MCF 10A (cell line): Measurements from ENCODE around the gene PPP1R1B. TPM values are rescaled to one million over a fixed set of nuclear protein-coding genes. Genes with fewer than 3 reads are reported as not detected.

Experiments
- BruUV-seq: library from RNA; stranded (reverse); fragments of 400-500 nt; replicated peaks from 2 replicates; lab custom pipeline; 2021; lab: Mats Ljungman, UMichigan
- CTCF ChIA-PET: fragments of 300-600 bp; sonication (Branson Sonifier 250); formaldehyde crosslinking; extraction: SDS; loops from one replicate; lab custom pipeline; 2021; ENCODE audit warnings: antibody characterized with exemption, inconsistent platforms; lab: Yijun Ruan, JAX
- POLR2A ChIA-PET: fragments of 300-600, 350-650 bp; sonication (Branson Sonifier 250); formaldehyde crosslinking; extraction: SDS; loops from one replicate; lab custom pipeline; 2020; ENCODE audit warnings: antibody characterized with exemption, inconsistent platforms; lab: Yijun Ruan, JAX
- DNase-seq: peaks from one replicate; pipeline ENCODE4 v3.0.0-alpha.2; 2018; ENCODE audit not compliant: unreplicated experiment
- H3K27ac Mint-ChIP-seq: one replicate; pipeline ENCODE4 v1.8.0; 2022; ENCODE audit warnings: mild to moderate bottlenecking, low read depth, mixed read lengths; ENCODE audit not compliant: unreplicated experiment
- H3K27me3 Mint-ChIP-seq: one replicate; pipeline ENCODE4 v1.8.0; 2022; ENCODE audit warnings: mixed read lengths; ENCODE audit not compliant: insufficient read depth, unreplicated experiment
- H3K36me3 Mint-ChIP-seq: one replicate; pipeline ENCODE4 v1.8.0; 2022; ENCODE audit warnings: mild to moderate bottlenecking, moderate library complexity, mixed read lengths; ENCODE audit not compliant: insufficient read depth, unreplicated experiment
- H3K4me1 Mint-ChIP-seq: one replicate; pipeline ENCODE4 v1.8.0; 2022; ENCODE audit warnings: mixed read lengths; ENCODE audit not compliant: insufficient read depth, unreplicated experiment
- H3K4me3 Mint-ChIP-seq: one replicate; pipeline ENCODE4 v1.8.0; 2022; ENCODE audit warnings: mild to moderate bottlenecking, moderate library complexity, mixed read lengths; ENCODE audit not compliant: unreplicated experiment
- H3K9me3 Mint-ChIP-seq: one replicate; pipeline ENCODE4 v1.8.0; 2022; ENCODE audit warnings: mixed read lengths; ENCODE audit not compliant: unreplicated experiment
- intact Hi-C: fragments of 100-400 bp; cut with micrococcal nuclease; formaldehyde crosslinking; loops from 2 replicates; pipeline ENCODE4 v1.14.1; 2022
- total RNA-seq: library from RNA; stranded (reverse); gene quantifications from 2 replicates; pipeline ENCODE4 v1.2.3, GENCODE V29; 2022
- TF ChIP-seq, protein P1 (sequence below): fragments of 200-600 bp; IDR thresholded peaks from one replicate; pipeline ENCODE4 v1.8.0; 2022; ENCODE audit warnings: antibody characterized with exemption, mild to moderate bottlenecking; ENCODE audit not compliant: unreplicated experiment

PPP1R1B gene
- total RNA-seq, 1 experiment from 2014 or later, result not detected

DNA sequence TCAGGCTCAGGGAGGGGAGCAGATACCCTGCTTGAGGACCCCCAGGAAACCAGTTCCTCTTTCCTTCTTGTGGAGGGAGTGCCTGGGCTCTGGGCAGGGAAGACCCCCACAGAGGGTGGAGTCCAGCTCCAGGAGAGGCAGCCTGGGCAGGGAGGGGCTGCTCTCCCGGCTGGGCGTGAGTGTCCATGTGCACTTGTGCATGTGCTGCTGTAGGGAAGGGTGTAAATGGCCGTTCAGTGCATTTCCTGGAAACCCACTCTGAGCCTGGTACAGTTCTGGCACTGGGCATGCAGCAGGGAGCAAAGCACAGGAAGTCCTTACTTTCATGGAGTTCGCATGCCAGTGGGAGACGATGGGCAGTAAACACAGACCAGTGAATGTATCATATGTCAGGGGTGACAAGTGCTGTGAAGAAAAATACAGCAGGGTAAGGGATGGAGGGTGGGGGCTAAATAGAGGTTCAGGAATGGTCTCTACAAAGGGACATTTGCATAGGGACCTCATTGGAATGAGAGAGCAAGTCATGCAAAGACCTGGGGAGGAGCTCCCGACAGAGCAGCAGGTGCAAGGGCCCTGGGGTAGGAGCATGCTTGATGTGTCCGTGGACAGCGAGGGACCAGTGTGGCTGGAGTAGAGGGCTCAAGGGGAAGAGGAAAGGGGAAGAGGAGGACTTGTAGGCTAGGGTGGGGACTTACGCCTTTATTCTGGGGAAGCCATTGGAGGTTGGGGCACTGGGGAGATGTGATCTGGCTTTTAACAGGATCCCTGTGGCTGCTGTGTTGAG is 15.7 kb downstream of the PPP1R1B start:
- H3K4me3 Mint-ChIP-seq, result no peak overlapping the region
- ChIA-PET CTCF (interaction anchor here (0.6 to 1.3 kb wide), 7 partner anchors 8 to 21 kb away, joined by 3 to 6 read pairs (median 4); no protein-coding TSS in a partner anchor), POLR2A (interaction anchor here (1.1 to 1.2 kb wide), 2 partner anchors 29 to 97 kb away, joined by 4 read pairs; no protein-coding TSS in a partner anchor)
- H3K27ac Mint-ChIP-seq, result no peak overlapping the region
- TF ChIP-seq, protein P1, sequence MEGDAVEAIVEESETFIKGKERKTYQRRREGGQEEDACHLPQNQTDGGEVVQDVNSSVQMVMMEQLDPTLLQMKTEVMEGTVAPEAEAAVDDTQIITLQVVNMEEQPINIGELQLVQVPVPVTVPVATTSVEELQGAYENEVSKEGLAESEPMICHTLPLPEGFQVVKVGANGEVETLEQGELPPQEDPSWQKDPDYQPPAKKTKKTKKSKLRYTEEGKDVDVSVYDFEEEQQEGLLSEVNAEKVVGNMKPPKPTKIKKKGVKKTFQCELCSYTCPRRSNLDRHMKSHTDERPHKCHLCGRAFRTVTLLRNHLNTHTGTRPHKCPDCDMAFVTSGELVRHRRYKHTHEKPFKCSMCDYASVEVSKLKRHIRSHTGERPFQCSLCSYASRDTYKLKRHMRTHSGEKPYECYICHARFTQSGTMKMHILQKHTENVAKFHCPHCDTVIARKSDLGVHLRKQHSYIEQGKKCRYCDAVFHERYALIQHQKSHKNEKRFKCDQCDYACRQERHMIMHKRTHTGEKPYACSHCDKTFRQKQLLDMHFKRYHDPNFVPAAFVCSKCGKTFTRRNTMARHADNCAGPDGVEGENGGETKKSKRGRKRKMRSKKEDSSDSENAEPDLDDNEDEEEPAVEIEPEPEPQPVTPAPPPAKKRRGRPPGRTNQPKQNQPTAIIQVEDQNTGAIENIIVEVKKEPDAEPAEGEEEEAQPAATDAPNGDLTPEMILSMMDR, result no peak
- H3K4me1 Mint-ChIP-seq, result peaks cover 38% of the 10 kb centered on the region
- no peak for DNase-seq
- BruUV-seq, result no TSS peak
- H3K9me3 Mint-ChIP-seq, result no peaks in the 10 kb centered on the region
- peaks cover 13% of the 10 kb centered on the region for H3K36me3 Mint-ChIP-seq
- H3K27me3 Mint-ChIP-seq, result no peaks in the 10 kb centered on the region
- intact Hi-C loops, result no loop called here

DNA sequence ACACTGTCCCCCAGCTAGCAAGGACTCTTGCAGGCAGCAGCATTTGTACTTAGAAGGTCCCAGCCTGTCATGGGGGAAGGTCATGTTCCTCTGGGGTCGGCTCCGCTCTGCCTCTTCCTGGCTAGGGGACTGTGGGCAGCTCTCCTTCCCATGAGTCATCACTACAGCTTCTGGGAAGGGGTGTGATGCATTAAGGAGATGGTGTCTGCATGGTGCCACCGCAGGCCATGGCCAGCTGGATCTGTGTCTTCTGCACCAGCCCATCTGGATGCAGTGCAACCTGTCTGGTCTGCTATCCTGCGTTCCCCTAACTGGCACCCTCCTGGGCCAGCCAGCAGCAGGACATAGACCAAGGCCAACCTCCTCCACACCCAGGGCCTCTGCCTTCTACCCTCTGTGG is 16.5 kb downstream of the PPP1R1B start:
- CTCF ChIA-PET, result interaction anchor here (0.6 to 2.0 kb wide), 6 partner anchors 8 to 24 kb away, joined by 3 to 6 read pairs (median 4); no protein-coding TSS in a partner anchor
- H3K36me3 Mint-ChIP-seq, result peaks cover 13% of the 10 kb centered on the region
- POLR2A ChIA-PET, result interaction anchor here (1.1 to 1.2 kb wide), 2 partner anchors 28 to 97 kb away, joined by 4 read pairs; no protein-coding TSS in a partner anchor
- H3K4me3 Mint-ChIP-seq, result no peak overlapping the region
- BruUV-seq, result no TSS peak
- H3K4me1 Mint-ChIP-seq, result peaks cover 30% of the 10 kb centered on the region
- no peak for DNase-seq
- H3K27ac Mint-ChIP-seq, result no peak overlapping the region
- H3K9me3 Mint-ChIP-seq, result no peaks in the 10 kb centered on the region
- TF ChIP-seq, protein P1, result no peak
- no peaks in the 10 kb centered on the region for H3K27me3 Mint-ChIP-seq
- intact Hi-C loops, result no loop called here

DNA sequence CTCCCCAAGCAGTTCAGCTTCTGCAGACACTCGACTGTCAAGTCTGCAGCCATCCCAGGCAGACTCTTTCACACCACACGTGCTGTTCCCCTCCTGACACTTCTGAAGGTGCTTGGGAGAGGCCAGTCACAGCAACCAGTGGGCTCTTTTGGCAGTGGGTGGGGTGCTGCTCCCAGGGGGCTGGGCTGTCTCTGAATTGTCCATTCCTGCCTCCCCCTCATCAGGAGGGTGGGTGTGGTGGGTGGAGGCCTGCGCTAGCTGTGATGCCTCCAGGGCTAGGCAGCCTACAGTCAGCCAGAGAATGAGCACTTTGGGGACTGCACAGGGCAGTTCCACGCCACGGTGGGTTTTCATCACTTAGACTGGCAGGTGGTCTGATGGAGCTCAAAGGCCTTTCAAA is 20.5 kb downstream of the PPP1R1B start:
- CTCF ChIA-PET, result interaction anchor here (0.6 kb wide), 2 partner anchors 119 to 1008 kb away, joined by 3 to 4 read pairs; no protein-coding TSS in a partner anchor

More for the DNA sequence above, 20.5 kb downstream of the PPP1R1B start:
- Mint-ChIP-seq H3K4me1 (peaks cover 19% of the 10 kb centered on the region), H3K36me3 (peaks cover 13% of the 10 kb centered on the region), H3K27ac (no peak overlapping the region), H3K4me3 (no peak overlapping the region), H3K27me3 (no peaks in the 10 kb centered on the region), H3K9me3 (no peaks in the 10 kb centered on the region)
- TF ChIP-seq, protein P1, result no peak
- POLR2A ChIA-PET, result interaction anchor here (1.0 kb wide), 1 partner anchor 10 kb away, joined by 3 read pairs; the partner anchor contains the start of gene STARD3
- intact Hi-C loops, result no loop called here
- no peak for DNase-seq
- BruUV-seq, result no TSS peak
